Measurements from ENCODE around the gene SH3BP4. TPM values are rescaled to one million over a fixed set of nuclear protein-coding genes. Genes with fewer than 3 reads are reported as not detected.

The SH3BP4 gene
- total RNA-seq, 4 donors from 2014 or later: 29.1 to 57.8 (median 42.6) TPM

DNA sequence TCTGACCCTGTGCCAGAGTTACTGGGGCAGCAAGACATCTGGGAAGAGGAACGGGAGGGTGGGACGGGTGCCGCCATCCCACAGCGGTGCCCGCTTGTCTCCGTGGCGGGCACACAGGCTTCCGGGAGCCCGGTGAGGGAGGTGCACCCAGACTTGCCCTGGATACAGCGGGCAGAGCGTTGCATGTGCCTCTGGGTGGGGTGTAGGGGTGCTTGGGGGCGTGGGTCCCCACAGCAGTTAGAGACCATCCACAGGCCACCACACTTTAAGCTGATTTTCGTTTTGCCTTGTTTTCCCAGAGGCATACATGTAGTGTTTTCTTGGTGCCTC lies 45.1 kb downstream of the SH3BP4 start:
- DNase-seq (ENCODE audit: low spot score in 2 of 2): no peak
- TF ChIP-seq POLR2A (IDR thresholded peaks at IDR 0.05): no peak
- TF ChIP-seq, protein P1, sequence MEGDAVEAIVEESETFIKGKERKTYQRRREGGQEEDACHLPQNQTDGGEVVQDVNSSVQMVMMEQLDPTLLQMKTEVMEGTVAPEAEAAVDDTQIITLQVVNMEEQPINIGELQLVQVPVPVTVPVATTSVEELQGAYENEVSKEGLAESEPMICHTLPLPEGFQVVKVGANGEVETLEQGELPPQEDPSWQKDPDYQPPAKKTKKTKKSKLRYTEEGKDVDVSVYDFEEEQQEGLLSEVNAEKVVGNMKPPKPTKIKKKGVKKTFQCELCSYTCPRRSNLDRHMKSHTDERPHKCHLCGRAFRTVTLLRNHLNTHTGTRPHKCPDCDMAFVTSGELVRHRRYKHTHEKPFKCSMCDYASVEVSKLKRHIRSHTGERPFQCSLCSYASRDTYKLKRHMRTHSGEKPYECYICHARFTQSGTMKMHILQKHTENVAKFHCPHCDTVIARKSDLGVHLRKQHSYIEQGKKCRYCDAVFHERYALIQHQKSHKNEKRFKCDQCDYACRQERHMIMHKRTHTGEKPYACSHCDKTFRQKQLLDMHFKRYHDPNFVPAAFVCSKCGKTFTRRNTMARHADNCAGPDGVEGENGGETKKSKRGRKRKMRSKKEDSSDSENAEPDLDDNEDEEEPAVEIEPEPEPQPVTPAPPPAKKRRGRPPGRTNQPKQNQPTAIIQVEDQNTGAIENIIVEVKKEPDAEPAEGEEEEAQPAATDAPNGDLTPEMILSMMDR (IDR thresholded peaks at IDR 0.05): no peak
- WGBS, 2 donors: 81 to 84% methylated on average over 13 of the region's 13 CpGs

DNA sequence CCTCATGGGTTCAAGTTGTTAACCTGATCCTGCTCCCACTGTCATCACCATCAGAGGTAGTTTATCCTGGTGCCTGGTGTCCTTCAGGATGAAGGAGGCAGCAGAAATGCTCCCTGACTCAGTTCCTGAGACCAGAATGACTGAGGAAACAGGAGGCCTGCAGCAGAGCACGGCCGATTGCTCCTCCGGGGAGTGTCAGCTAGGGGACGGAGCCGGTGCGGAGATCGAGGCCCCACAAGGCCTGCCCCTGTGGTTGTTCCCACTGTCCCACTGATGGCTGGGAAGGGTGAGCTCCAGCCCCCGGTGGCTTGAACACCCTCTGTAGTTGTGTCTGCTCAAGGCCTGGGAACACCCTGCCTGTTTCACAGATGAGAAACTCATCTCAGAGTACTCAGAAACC lies 45.6 kb downstream of the SH3BP4 start:
- WGBS, 2 donors: 93 to 94% methylated on average over 8 of the region's 8 CpGs
- intact Hi-C loops (cut with DNase I; ENCODE audit: low total_unique reads): no loop called here
- no peak overlapping the region for H3K4me3 ChIP-seq (ENCODE audit: low read depth, poor library complexity, severe bottlenecking)
- TF ChIP-seq, protein P1 (IDR thresholded peaks at IDR 0.05): no peak
- TF ChIP-seq POLR2A (IDR thresholded peaks at IDR 0.05): no peak
- DNase-seq (ENCODE audit: low spot score in 2 of 2): no peak

More for the DNA sequence above, 45.1 kb downstream of the SH3BP4 start:
- intact Hi-C loops (cut with DNase I; ENCODE audit: low total_unique reads): no loop called here
- no peak overlapping the region for H3K4me3 ChIP-seq (ENCODE audit: low read depth, poor library complexity, severe bottlenecking)

DNA sequence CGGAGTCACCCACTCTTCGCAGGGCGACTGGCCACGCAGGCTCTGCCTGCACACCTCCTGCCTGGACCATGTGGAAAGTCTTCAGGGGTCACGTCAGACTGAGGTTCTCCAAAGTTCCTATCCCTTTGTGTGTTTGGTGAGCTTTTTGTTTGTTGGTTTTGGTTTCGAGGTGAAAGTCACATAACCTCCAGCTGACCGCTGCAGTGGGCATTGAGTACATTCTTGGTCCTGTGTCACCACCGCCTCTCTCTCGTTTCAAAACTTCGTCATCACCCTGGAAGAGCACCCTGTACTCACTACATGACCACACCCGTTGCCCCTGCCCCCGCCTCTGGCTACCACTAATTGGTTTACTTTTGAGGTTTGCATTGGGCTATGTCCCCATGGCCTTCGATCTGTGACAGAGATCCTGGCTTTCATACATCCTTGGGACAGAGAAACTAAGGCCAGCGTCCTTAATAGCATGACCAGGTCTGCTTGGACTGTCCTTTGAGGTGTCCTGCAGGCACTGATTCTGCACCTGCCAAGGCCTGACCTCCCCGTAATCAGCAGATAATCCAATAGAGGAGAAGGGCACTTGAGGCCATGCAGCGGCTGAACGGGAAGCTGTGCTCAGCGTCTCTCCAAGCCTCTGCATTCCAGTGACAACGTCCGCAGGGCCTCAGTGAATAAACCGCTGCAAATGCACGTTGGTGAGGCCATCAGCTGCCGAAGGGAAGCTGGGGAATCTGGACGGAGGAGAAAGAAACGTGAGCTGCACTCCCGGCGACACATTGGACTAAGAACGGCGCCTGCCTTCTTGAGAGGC lies 46.8 kb downstream of the SH3BP4 start:
- H3K4me3 ChIP-seq (ENCODE audit: low read depth, poor library complexity, severe bottlenecking): no peak overlapping the region
- no peak for DNase-seq (ENCODE audit: low spot score in 2 of 2)
- no peak for TF ChIP-seq POLR2A (IDR thresholded peaks at IDR 0.05)
- intact Hi-C loops (cut with DNase I; ENCODE audit: low total_unique reads): no loop called here
- 82 to 87% methylated on average over 29 of the region's 29 CpGs for WGBS, 2 donors

DNA sequence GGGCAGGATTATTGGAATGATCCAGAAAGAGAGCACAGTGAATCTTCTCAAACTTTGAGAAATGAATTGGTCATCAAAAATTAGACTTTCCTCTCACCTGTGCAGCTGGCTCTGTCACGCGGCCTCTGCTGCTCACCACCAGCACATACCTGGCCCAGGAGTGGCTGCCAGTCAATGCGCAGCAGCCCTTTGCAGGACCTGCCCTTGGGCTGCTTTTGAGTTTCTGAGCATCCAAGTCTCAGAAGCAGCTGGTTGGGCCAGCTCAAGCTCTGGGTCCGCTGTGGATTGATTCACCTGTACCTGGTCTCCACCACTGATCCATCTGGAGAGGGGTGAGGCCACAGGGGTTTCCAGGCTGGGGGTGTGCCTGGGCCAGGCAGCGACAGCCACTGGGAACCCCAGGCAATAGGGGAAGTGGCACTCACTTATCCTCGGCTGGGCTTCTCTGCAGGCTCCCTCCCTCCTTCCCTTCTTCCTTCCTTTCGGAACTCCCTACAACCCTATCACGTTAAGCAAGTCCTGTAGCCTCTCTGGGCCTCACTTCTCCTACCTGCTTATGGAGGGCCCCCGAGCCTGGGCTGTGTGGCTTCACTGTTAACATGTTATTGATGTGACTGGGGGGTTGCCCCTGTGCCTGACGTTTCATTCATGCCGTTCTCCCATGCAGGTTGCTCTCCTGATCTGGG lies 48.1 kb downstream of the SH3BP4 start:
- TF ChIP-seq, protein P1 (IDR thresholded peaks at IDR 0.05): no peak
- TF ChIP-seq POLR2A (IDR thresholded peaks at IDR 0.05): no peak
- DNase-seq (ENCODE audit: low spot score in 2 of 2): no peak
- intact Hi-C loops (cut with DNase I; ENCODE audit: low total_unique reads): no loop called here
- H3K4me3 ChIP-seq (ENCODE audit: low read depth, poor library complexity, severe bottlenecking): no peak overlapping the region
- WGBS, 2 donors: 76 to 79% methylated on average over 10 to 11 of the region's 11 CpGs

DNA sequence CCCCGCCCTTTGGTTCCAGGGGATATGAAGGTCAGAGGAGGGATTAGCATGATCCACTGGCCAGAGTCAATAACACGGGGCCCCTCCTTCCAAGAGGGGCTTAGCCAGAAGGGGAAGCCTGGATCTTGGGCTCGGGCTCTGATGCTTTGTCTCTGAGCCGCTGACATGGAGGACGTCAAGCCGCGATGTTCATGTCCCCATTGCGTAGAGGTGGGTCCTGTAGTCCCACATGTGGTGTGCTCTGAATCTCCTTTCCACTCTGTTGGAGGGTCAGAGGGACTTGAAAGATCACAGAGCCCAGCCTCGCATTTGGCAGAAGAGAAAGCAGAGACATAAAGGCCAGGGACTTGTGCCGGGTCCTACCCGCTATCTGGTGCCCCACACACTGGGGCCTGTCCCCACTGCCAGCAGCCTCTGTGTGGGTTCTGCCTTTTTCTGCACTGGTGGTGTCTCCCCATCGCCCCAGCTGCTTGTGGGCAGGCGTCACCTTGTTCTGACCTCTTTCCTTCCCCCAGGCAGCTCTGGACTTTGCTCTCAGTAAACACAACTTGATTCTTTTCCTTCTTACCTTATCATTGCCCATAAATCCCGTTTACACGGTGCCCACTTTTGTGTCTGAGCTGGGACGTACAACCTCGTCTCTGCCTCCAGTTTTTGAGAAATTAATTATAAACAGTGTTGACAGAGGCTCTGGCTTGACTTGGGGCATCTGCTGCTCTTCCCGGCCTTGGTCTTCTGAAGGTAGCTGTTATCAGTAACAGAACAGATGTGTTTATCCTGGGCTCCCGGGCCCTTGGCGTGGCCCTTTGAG lies 48.8 kb downstream of the SH3BP4 start:
- DNase-seq (ENCODE audit: low spot score in 2 of 2): no peak
- intact Hi-C loops (cut with DNase I; ENCODE audit: low total_unique reads): no loop called here
- TF ChIP-seq, protein P1 (IDR thresholded peaks at IDR 0.05): no peak
- no peak for TF ChIP-seq POLR2A (IDR thresholded peaks at IDR 0.05)
- no peak overlapping the region for H3K4me3 ChIP-seq (ENCODE audit: low read depth, poor library complexity, severe bottlenecking)
- WGBS, 2 donors: 83 to 85% methylated on average over 19 to 20 of the region's 20 CpGs
